IPS DF 19.7 (cell line): ENCODE results near the gene VWDE.

ENCODE experiments used
- DNase-seq: peaks from one replicate; pipeline ENCODE4 v3.0.0-alpha.2; 2013; ENCODE audit warnings: low read depth, low spot score

Gene VWDE

GRCh38 chr7:12328888-12329770 is 74.5 kb downstream of the VWDE start:
- peak; percentile 48 for DNase-seq

GRCh38 chr7:12327922-12328321 is 75.7 kb downstream of the VWDE start:
- DNase-seq = no peak

- DNase-seq = no peak
Measured at GRCh38 chr7:12325646-12326045, 78.0 kb downstream of the VWDE start.

- DNase-seq = no peak
Measured at GRCh38 chr7:12323415-12323814, 80.2 kb downstream of the VWDE start.

GRCh38 chr7:12322903-12323300 is 80.8 kb downstream of the VWDE start:
- no peak for DNase-seq

- no peak for DNase-seq
Measured at GRCh38 chr7:12322284-12322902, 81.3 kb downstream of the VWDE start.

GRCh38 chr7:12320987-12321647 is 82.5 kb downstream of the VWDE start:
- no peak for DNase-seq

- DNase-seq = no peak
Measured at GRCh38 chr7:12320241-12320986, 83.3 kb downstream of the VWDE start.

GRCh38 chr7:12317675-12318074 is 86.0 kb downstream of the VWDE start:
- no peak for DNase-seq

- no peak for DNase-seq
Measured at GRCh38 chr7:12316925-12317324, 86.7 kb downstream of the VWDE start.

GRCh38 chr7:12315049-12315448 is 88.6 kb downstream of the VWDE start:
- DNase-seq = no peak

GRCh38 chr7:12314199-12314598 is 89.5 kb downstream of the VWDE start:
- no peak for DNase-seq

GRCh38 chr7:12305502-12305901 is 98.2 kb downstream of the VWDE start:
- no peak for DNase-seq

- no peak for DNase-seq
Measured at GRCh38 chr7:12303495-12303894, 100.2 kb downstream of the VWDE start.

GRCh38 chr7:12303062-12303461 is 100.6 kb downstream of the VWDE start:
- no peak for DNase-seq

GRCh38 chr7:12300415-12300814 is 103.2 kb downstream of the VWDE start:
- no peak for DNase-seq

GRCh38 chr7:12299367-12299766 is 104.3 kb downstream of the VWDE start:
- DNase-seq = no peak

GRCh38 chr7:12297283-12298108 is 106.2 kb downstream of the VWDE start:
- peak; percentile 25 for DNase-seq

- DNase-seq = no peak
Measured at GRCh38 chr7:12296051-12296570, 107.6 kb downstream of the VWDE start.

GRCh38 chr7:12294701-12295100 is 109.0 kb downstream of the VWDE start:
- no peak for DNase-seq

- no peak for DNase-seq
Measured at GRCh38 chr7:12291870-12292269, 111.8 kb downstream of the VWDE start.
